Neuronal stem cell (in vitro differentiated cells): ENCODE results near the gene FABP2.

Experiments used
- DNase-seq: peaks from one replicate; pipeline ENCODE4 v3.0.0-alpha.2; 2013; ENCODE audit warnings: low spot score
- H2AFZ ChIP-seq: one replicate; pipeline ENCODE4 v1.6.1; 2013; ENCODE audit warnings: mild to moderate bottlenecking, low read length, inconsistent platforms
- H2AK5ac ChIP-seq: 2 replicates; pipeline ENCODE4 v1.6.1; 2013; ENCODE audit warnings: low read depth, mild to moderate bottlenecking, inconsistent platforms, low read length, moderate library complexity, mixed read lengths
- H2BK120ac ChIP-seq: 2 replicates; pipeline ENCODE4 v1.6.1; 2013; ENCODE audit warnings: low read depth, mild to moderate bottlenecking, inconsistent platforms, low read length, moderate library complexity, mixed read lengths
- H2BK12ac ChIP-seq: one replicate; pipeline ENCODE4 v1.6.1; 2013; ENCODE audit warnings: low read length, inconsistent platforms
- H2BK15ac ChIP-seq: 2 replicates; pipeline ENCODE4 v1.6.1; 2013; ENCODE audit warnings: mild to moderate bottlenecking, low read length, inconsistent platforms, mixed read lengths
- H2BK5ac ChIP-seq: one replicate; pipeline ENCODE4 v1.6.1; 2013; ENCODE audit warnings: inconsistent platforms, mild to moderate bottlenecking, low read length, moderate library complexity
- H3K14ac ChIP-seq: one replicate; pipeline ENCODE4 v1.6.1; 2013; ENCODE audit warnings: low read length, inconsistent platforms
- H3K18ac ChIP-seq: 2 replicates; pipeline ENCODE4 v1.6.1; 2013; ENCODE audit warnings: low read length, inconsistent platforms
- H3K23ac ChIP-seq: 2 replicates; pipeline ENCODE4 v1.6.1; 2013; ENCODE audit warnings: low read depth, mild to moderate bottlenecking, mixed read lengths, low read length, inconsistent platforms; ENCODE audit not compliant: poor library complexity
- H3K27ac ChIP-seq: replicated peaks from 3 replicates; pipeline ENCODE4 v1.5.1; 2013; ENCODE audit warnings: low read length, inconsistent platforms
- H3K27me3 ChIP-seq, 3 experiments: 2 replicates each; pipeline ENCODE4 v1.6.1; 2013; ENCODE audit warnings: low read length in 3 of 3, mild to moderate bottlenecking in 2 of 3, inconsistent platforms in 1 of 3, low read depth in 1 of 3, mixed read lengths in 1 of 3, moderate library complexity in 1 of 3; ENCODE audit not compliant: control insufficient read depth in 3 of 3, insufficient read depth in 3 of 3
- H3K36me3 ChIP-seq, 2 donors: replicated peaks in 1 of 2; 2 replicates each; pipeline ENCODE4 v1.6.1; 2013; ENCODE audit warnings: low read length in 2 of 2; ENCODE audit not compliant: control insufficient read depth in 2 of 2, insufficient read depth in 2 of 2
- H3K4ac ChIP-seq: 2 replicates; pipeline ENCODE4 v1.6.1; 2013; ENCODE audit warnings: inconsistent platforms, mild to moderate bottlenecking, low read length, moderate library complexity
- H3K4me1 ChIP-seq, 2 donors: 1 replicate in 1 of 2; 2 replicates in 1 of 2; pipeline ENCODE4 v1.6.1; 2013; ENCODE audit warnings: low read length in 2 of 2, low read depth in 1 of 2; ENCODE audit not compliant: control insufficient read depth in 2 of 2, insufficient read depth in 1 of 2
- H3K4me2 ChIP-seq: one replicate; pipeline ENCODE4 v1.6.1; 2013; ENCODE audit warnings: mild to moderate bottlenecking, low read length, inconsistent platforms; ENCODE audit not compliant: insufficient read depth, poor library complexity, severe bottlenecking
- H3K4me3 ChIP-seq, 2 donors: 2 replicates each; pipeline ENCODE4 v1.5.1; 2013; ENCODE audit warnings: low read length in 2 of 2, mild to moderate bottlenecking in 2 of 2, inconsistent platforms in 1 of 2, moderate library complexity in 1 of 2
- H3K79me1 ChIP-seq: one replicate; pipeline ENCODE4 v1.6.1; 2013; ENCODE audit warnings: low read depth, mild to moderate bottlenecking, inconsistent platforms, low read length, moderate library complexity
- H3K9ac ChIP-seq: one replicate; pipeline ENCODE4 v1.6.1; 2013; ENCODE audit warnings: mild to moderate bottlenecking, low read depth, low read length, inconsistent platforms; ENCODE audit not compliant: poor library complexity
- H3K9me3 ChIP-seq, 2 donors: replicated peaks in 1 of 2; 2 replicates each; pipeline versions ENCODE3 to v1.6.1; 2013; ENCODE audit warnings: low read length in 2 of 2, mild to moderate bottlenecking in 2 of 2, inconsistent platforms in 1 of 2, low read depth in 1 of 2, mixed read lengths in 1 of 2, moderate library complexity in 1 of 2; ENCODE audit not compliant: control insufficient read depth in 2 of 2, insufficient read depth in 1 of 2
- H4K8ac ChIP-seq: one replicate; pipeline ENCODE4 v1.6.1; 2013; ENCODE audit warnings: low read depth, mild to moderate bottlenecking, inconsistent platforms, low read length, moderate library complexity
- H4K91ac ChIP-seq: one replicate; pipeline ENCODE4 v1.6.1; 2013; ENCODE audit warnings: low read length, low read depth, mild to moderate bottlenecking, inconsistent platforms; ENCODE audit not compliant: poor library complexity
- WGBS, 2 donors: extraction: QIAGEN DNeasy Blood & Tissue Kit; methylation state at CpG; one replicate each; pipeline ENCODE4 v1.1.7; 2013; ENCODE audit warnings: missing lambda C conversion rate in 2 of 2, mixed read lengths in 1 of 2; ENCODE audit not compliant: insufficient read length in 2 of 2, insufficient replicate concordance in 1 of 2; ENCODE audit errors: extremely low coverage in 2 of 2; 5-methylcytosine and 5-hydroxymethylcytosine counted together

FABP2 gene

GRCh38 chr4:119329835-119330620, 8.1 kb upstream of the FABP2 start:
- no peak for DNase-seq
- H3K23ac ChIP-seq: no peak overlapping the region

GRCh38 chr4:119328695-119329094, 6.8 kb upstream of the FABP2 start:
- Histone ChIP-seq H3K9me3 (no peaks in the 10 kb centered on the region), H3K18ac (no peak overlapping the region), H3K4ac (no peak overlapping the region), H3K4me3 (no peak overlapping the region), H3K23ac (no peak overlapping the region), H2BK12ac (no peak overlapping the region), H3K14ac (no peak overlapping the region), H2AK5ac (no peak overlapping the region), H3K9ac (no peak overlapping the region), H2BK15ac (no peak overlapping the region), H4K8ac (no peak overlapping the region), H3K4me2 (no peak overlapping the region), H2BK120ac (no peak overlapping the region), H3K36me3 (no peaks in the 10 kb centered on the region), H2BK5ac (no peak overlapping the region), H3K27me3 (no peaks in the 10 kb centered on the region), H4K91ac (no peak overlapping the region), H3K4me1 (no peaks in the 10 kb centered on the region), H3K27ac (no peak overlapping the region), H2AFZ (no peak overlapping the region), H3K79me1 (no peaks in the 10 kb centered on the region)
- no peak for DNase-seq
- WGBS, 2 donors: no CpG with 5 or more reads among the region's 2 CpGs

More at GRCh38 chr4:119329835-119330620, 8.1 kb upstream of the FABP2 start:
- Histone ChIP-seq H3K4me2 (no peak overlapping the region), H2BK12ac (no peak overlapping the region), H3K27me3 (no peaks in the 10 kb centered on the region), H2BK120ac (no peak overlapping the region), H2AFZ (no peak overlapping the region), H3K79me1 (no peaks in the 10 kb centered on the region), H4K91ac (no peak overlapping the region), H2AK5ac (no peak overlapping the region), H3K9me3 (no peaks in the 10 kb centered on the region), H3K27ac (no peak overlapping the region), H3K4me3 (no peak overlapping the region), H3K9ac (no peak overlapping the region), H2BK15ac (no peak overlapping the region), H3K4me1 (no peaks in the 10 kb centered on the region), H3K18ac (no peak overlapping the region), H4K8ac (no peak overlapping the region), H2BK5ac (no peak overlapping the region), H3K4ac (no peak overlapping the region), H3K36me3 (no peaks in the 10 kb centered on the region), H3K14ac (no peak overlapping the region)
- no CpG with 5 or more reads among the region's 2 CpGs for WGBS, 2 donors

- H3K4me3 ChIP-seq: no peak overlapping the region
- no peak overlapping the region for H2AFZ ChIP-seq
- no peak overlapping the region for H3K27ac ChIP-seq
- no peak overlapping the region for H2BK15ac ChIP-seq
- H3K9ac ChIP-seq: no peak overlapping the region
- no peak overlapping the region for H3K4me2 ChIP-seq
- no peak overlapping the region for H3K18ac ChIP-seq
- no peak overlapping the region for H2BK5ac ChIP-seq
- H3K4ac ChIP-seq: no peak overlapping the region
- no peak for DNase-seq
- H3K36me3 ChIP-seq: no peaks in the 10 kb centered on the region
- H4K8ac ChIP-seq: no peak overlapping the region
- H3K4me1 ChIP-seq: no peaks in the 10 kb centered on the region
- H3K14ac ChIP-seq: no peak overlapping the region
- no CpG with 5 or more reads among the region's 2 CpGs for WGBS, 2 donors
- H2BK120ac ChIP-seq: no peak overlapping the region
- H3K27me3 ChIP-seq: peaks cover 0 to 18% (median 0%) of the 10 kb centered on the region in 3 experiments
- H3K9me3 ChIP-seq: no peaks in the 10 kb centered on the region
- no peak overlapping the region for H3K23ac ChIP-seq
- no peak overlapping the region for H2AK5ac ChIP-seq
- H2BK12ac ChIP-seq: no peak overlapping the region
- H4K91ac ChIP-seq: no peak overlapping the region
- no peaks in the 10 kb centered on the region for H3K79me1 ChIP-seq
These were observed 3.9 kb downstream of the FABP2 start for GRCh38 chr4:119317990-119318389.

- DNase-seq: no peak
- Histone ChIP-seq H3K14ac (no peak overlapping the region), H4K91ac (no peak overlapping the region), H2BK12ac (no peak overlapping the region), H3K27ac (no peak overlapping the region), H2AFZ (no peak overlapping the region), H3K4ac (no peak overlapping the region), H3K9me3 (no peaks in the 10 kb centered on the region), H3K36me3 (no peaks in the 10 kb centered on the region), H3K4me1 (no peaks in the 10 kb centered on the region), H2BK5ac (no peak overlapping the region), H2BK15ac (no peak overlapping the region), H3K23ac (no peak overlapping the region), H4K8ac (no peak overlapping the region), H3K4me3 (no peak overlapping the region), H3K27me3 (peaks cover 0 to 18% (median 0%) of the 10 kb centered on the region in 3 experiments), H2AK5ac (no peak overlapping the region), H3K18ac (no peak overlapping the region), H3K4me2 (no peak overlapping the region), H3K9ac (no peak overlapping the region), H2BK120ac (no peak overlapping the region), H3K79me1 (no peaks in the 10 kb centered on the region)
- WGBS, 2 donors: no CpG with 5 or more reads among the region's 2 CpGs
These were observed 6.9 kb downstream of the FABP2 start for GRCh38 chr4:119315036-119315435.
